Trophoblast cell (in vitro differentiated cells and primary cell): ENCODE measurements around the gene FLVCR2.

ENCODE experiments used
- DNase-seq, 2 donors: peaks; one replicate each; pipeline ENCODE4 v3.0.0-alpha.2; 2016
- H2AFZ ChIP-seq: 2 replicates; pipeline ENCODE4 v1.6.1; 2013; ENCODE audit warnings: low read length, moderate library complexity, mild to moderate bottlenecking; ENCODE audit not compliant: insufficient read depth, poor library complexity
- H2AK5ac ChIP-seq: 2 replicates; pipeline ENCODE4 v1.6.1; 2013; ENCODE audit warnings: mild to moderate bottlenecking, low read length
- H2BK120ac ChIP-seq: 2 replicates; pipeline ENCODE4 v1.6.1; 2013; ENCODE audit warnings: low read length, mild to moderate bottlenecking, moderate library complexity; ENCODE audit not compliant: insufficient read depth, poor library complexity
- H2BK12ac ChIP-seq: 2 replicates; pipeline ENCODE4 v1.6.1; 2013; ENCODE audit warnings: mild to moderate bottlenecking, low read length, moderate library complexity
- H2BK5ac ChIP-seq: 2 replicates; pipeline ENCODE4 v1.6.1; 2013; ENCODE audit warnings: low read length, low read depth, moderate library complexity, mild to moderate bottlenecking; ENCODE audit not compliant: poor library complexity
- H3K14ac ChIP-seq: 2 replicates; pipeline ENCODE4 v1.6.1; 2013; ENCODE audit warnings: mild to moderate bottlenecking, low read length
- H3K18ac ChIP-seq: 2 replicates; pipeline ENCODE4 v1.6.1; 2013; ENCODE audit warnings: mild to moderate bottlenecking, low read length
- H3K23ac ChIP-seq: 2 replicates; pipeline ENCODE4 v1.6.1; 2013; ENCODE audit warnings: low read length
- H3K27ac ChIP-seq: 2 replicates; pipeline ENCODE4 v1.5.1; 2013; ENCODE audit warnings: low read depth, mild to moderate bottlenecking, inconsistent platforms, low read length, moderate library complexity
- H3K27me3 ChIP-seq: 2 replicates; pipeline ENCODE4 v1.6.1; 2013; ENCODE audit warnings: inconsistent platforms, mild to moderate bottlenecking, low read length, moderate library complexity; ENCODE audit not compliant: insufficient read depth
- H3K36me3 ChIP-seq, 2 experiments: 1 replicate in 1 of 2; 2 replicates in 1 of 2; pipeline ENCODE4 v1.6.1; 2013; ENCODE audit warnings: low read length in 2 of 2, mild to moderate bottlenecking in 2 of 2, moderate library complexity in 1 of 2; ENCODE audit not compliant: insufficient read depth in 2 of 2, control insufficient read depth in 1 of 2
- H3K4ac ChIP-seq: 2 replicates; pipeline ENCODE4 v1.6.1; 2013; ENCODE audit warnings: low read depth, mild to moderate bottlenecking, low read length, moderate library complexity
- H3K4me1 ChIP-seq, 2 experiments: 1 replicate in 1 of 2; 2 replicates in 1 of 2; pipeline ENCODE4 v1.6.1; 2013; ENCODE audit warnings: low read length in 2 of 2, mild to moderate bottlenecking in 2 of 2, moderate library complexity in 1 of 2; ENCODE audit not compliant: insufficient read depth in 2 of 2, control insufficient read depth in 1 of 2
- H3K4me2 ChIP-seq: 2 replicates; pipeline ENCODE4 v1.6.1; 2013; ENCODE audit warnings: inconsistent platforms, mild to moderate bottlenecking, low read length, moderate library complexity
- H3K4me3 ChIP-seq: 2 replicates; pipeline ENCODE4 v1.5.1; 2013; ENCODE audit warnings: mild to moderate bottlenecking, low read depth, low read length, inconsistent platforms
- H3K79me1 ChIP-seq: one replicate; pipeline ENCODE4 v1.6.1; 2013; ENCODE audit warnings: low read length
- H3K79me2 ChIP-seq: 2 replicates; pipeline ENCODE4 v1.6.1; 2013; ENCODE audit warnings: low read length, mild to moderate bottlenecking; ENCODE audit not compliant: control insufficient read depth, insufficient read depth, poor library complexity
- H3K9ac ChIP-seq: 2 replicates; pipeline ENCODE4 v1.6.1; 2013; ENCODE audit warnings: mild to moderate bottlenecking, low read length
- H3K9me3 ChIP-seq: 2 replicates; pipeline ENCODE4 v1.6.1; 2013; ENCODE audit warnings: low read depth, mild to moderate bottlenecking, control low read depth, inconsistent platforms, low read length; ENCODE audit not compliant: insufficient read depth
- H4K12ac ChIP-seq: 2 replicates; pipeline ENCODE4 v1.6.1; 2013; ENCODE audit warnings: low read depth, mild to moderate bottlenecking, low read length, moderate library complexity
- H4K8ac ChIP-seq: 2 replicates; pipeline ENCODE4 v1.6.1; 2013; ENCODE audit warnings: low read depth, mild to moderate bottlenecking, low read length, moderate library complexity
- H4K91ac ChIP-seq: one replicate; pipeline ENCODE4 v1.6.1; 2013; ENCODE audit warnings: low read depth, mild to moderate bottlenecking, low read length, moderate library complexity
- WGBS: extraction: QIAGEN DNeasy Blood & Tissue Kit; methylation state at CpG from one replicate; pipeline ENCODE4 v1.1.7; 2013; ENCODE audit warnings: missing lambda C conversion rate; ENCODE audit not compliant: insufficient read length, insufficient coverage; ENCODE audit errors: extremely low coverage; 5-methylcytosine and 5-hydroxymethylcytosine counted together

FLVCR2 gene

DNA sequence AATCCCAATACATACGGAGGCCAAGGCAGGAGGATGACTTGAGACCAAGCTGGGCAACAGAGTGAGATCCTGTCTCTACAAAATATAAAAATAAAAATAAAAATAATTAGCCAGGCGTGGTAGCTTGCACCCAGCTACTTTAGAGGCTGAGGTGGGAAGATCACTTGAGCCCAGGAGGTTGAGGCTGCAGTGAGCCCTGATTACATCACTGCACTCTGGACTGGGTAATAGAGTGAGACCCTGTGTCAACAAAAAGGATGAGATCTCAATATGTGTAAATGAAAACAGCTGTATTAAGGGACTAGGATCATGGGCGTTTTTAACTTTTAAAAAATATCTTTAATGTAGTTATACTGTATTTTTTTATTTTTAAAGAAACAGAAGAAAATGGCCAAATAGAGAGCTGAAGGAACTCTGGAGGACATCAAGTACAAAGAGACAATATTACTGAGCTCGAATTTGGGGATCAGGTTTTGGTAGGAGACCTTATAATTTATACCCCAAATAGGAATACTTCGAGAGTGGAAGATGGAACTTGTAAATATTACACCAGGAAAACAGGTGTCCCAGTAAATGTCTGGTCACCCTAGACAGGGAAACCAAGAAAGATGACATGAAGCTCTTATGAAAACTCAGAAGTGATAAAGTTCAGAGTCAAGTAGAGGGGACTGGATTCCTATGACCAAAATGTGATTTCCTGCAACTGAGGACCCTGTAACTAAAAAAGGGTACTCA is 43.1 kb upstream of the FLVCR2 start:
- Histone ChIP-seq H3K36me3 (no peaks in the 10 kb centered on the region), H3K18ac (no peak overlapping the region), H4K8ac (no peak overlapping the region), H4K12ac (no peak overlapping the region), H3K4me3 (no peak overlapping the region), H3K23ac (no peak overlapping the region), H2BK120ac (no peak overlapping the region), H4K91ac (no peak overlapping the region), H3K4me2 (no peak overlapping the region), H3K4ac (no peak overlapping the region), H3K27ac (no peak overlapping the region), H3K14ac (no peak overlapping the region), H2AK5ac (no peak overlapping the region), H3K9ac (no peak overlapping the region), H2BK5ac (no peak overlapping the region), H3K79me2 (no peaks in the 10 kb centered on the region), H2AFZ (no peak overlapping the region), H3K79me1 (no peaks in the 10 kb centered on the region), H2BK12ac (no peak overlapping the region), H3K9me3 (no peaks in the 10 kb centered on the region), H3K27me3 (no peaks in the 10 kb centered on the region), H3K4me1 (no peaks in the 10 kb centered on the region)
- no peak for DNase-seq
- WGBS, result no CpG with 5 or more reads among the region's 5 CpGs

DNA sequence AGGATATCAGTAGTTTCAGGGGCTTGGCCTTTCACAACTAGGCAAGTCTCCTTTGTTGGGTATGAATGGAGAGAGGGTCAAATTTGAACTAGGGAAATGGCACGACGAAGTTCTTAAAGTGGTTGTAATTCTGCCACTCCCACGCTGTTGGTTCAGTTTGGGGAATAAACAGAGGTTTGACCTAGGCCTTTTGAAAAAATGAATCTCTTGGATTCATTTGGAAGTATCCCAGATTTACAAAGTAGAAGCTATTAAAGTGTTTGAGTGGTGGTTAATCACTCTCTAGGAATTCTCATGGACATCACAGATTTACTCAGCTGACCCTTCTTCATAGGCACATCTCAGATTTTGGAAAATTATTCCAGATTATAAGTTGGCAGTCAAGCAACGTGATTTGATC is 41.3 kb upstream of the FLVCR2 start:
- Histone ChIP-seq H3K4me2 (no peak overlapping the region), H2BK5ac (no peak overlapping the region), H4K12ac (no peak overlapping the region), H2AFZ (no peak overlapping the region), H3K4me3 (no peak overlapping the region), H3K9ac (no peak overlapping the region), H3K14ac (no peak overlapping the region), H3K18ac (no peak overlapping the region), H2BK120ac (no peak overlapping the region), H3K27me3 (no peaks in the 10 kb centered on the region), H3K36me3 (no peaks in the 10 kb centered on the region), H2BK12ac (no peak overlapping the region), H3K79me2 (no peaks in the 10 kb centered on the region), H2AK5ac (no peak overlapping the region), H3K79me1 (peaks cover 2% of the 10 kb centered on the region), H4K8ac (no peak overlapping the region), H3K9me3 (no peaks in the 10 kb centered on the region), H3K23ac (no peak overlapping the region), H3K4me1 (peaks cover under 1 to 2% of the 10 kb centered on the region in 2 experiments), H3K4ac (no peak overlapping the region), H3K27ac (no peak overlapping the region), H4K91ac (no peak overlapping the region)
- no peak for DNase-seq
- WGBS, result no CpG with 5 or more reads among the region's 4 CpGs

DNA sequence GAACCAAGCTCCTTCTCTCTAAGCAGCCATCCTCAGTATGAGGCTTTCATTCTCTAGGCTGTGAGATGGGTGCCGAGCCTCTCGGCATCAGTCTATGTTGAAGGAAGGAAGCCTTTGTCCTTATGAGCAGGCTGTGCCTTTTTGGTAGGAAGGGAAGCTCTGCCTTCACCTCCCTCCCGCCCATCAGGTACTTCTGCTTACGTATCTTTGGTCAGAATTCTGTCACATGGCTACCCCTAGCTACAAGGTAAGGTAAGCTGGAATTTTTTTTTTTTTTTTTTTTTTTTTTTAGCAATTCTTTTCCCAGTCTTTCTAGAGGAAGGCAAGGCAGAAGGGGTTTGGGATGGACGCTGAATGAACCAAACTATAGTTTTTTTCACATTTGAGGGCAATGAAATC is 39.3 kb upstream of the FLVCR2 start:
- no peak overlapping the region for H2AFZ ChIP-seq
- H3K36me3 ChIP-seq, result no peaks in the 10 kb centered on the region
- no peak overlapping the region for H2BK12ac ChIP-seq
- no peak overlapping the region for H4K91ac ChIP-seq
- no peaks in the 10 kb centered on the region for H3K9me3 ChIP-seq
- peaks cover 2% of the 10 kb centered on the region for H3K79me1 ChIP-seq
- no peaks in the 10 kb centered on the region for H3K79me2 ChIP-seq
- H3K4me2 ChIP-seq, result no peak overlapping the region
- no peak overlapping the region for H2BK5ac ChIP-seq
- no peak overlapping the region for H4K8ac ChIP-seq
- H3K14ac ChIP-seq, result peak overlapping the region; percentile 8
- no peak overlapping the region for H3K27ac ChIP-seq
- no peak overlapping the region for H2BK120ac ChIP-seq
- H3K4me3 ChIP-seq, result no peak overlapping the region
- H3K4ac ChIP-seq, result no peak overlapping the region
- H4K12ac ChIP-seq, result no peak overlapping the region
- H3K9ac ChIP-seq, result no peak overlapping the region
- no peak overlapping the region for H2AK5ac ChIP-seq
- H3K23ac ChIP-seq, result no peak overlapping the region
- no peaks in the 10 kb centered on the region for H3K27me3 ChIP-seq
- DNase-seq, result peak in 1 of 2 donors; percentile 48
- WGBS, result no CpG with 5 or more reads among the region's 5 CpGs
- no peak overlapping the region for H3K18ac ChIP-seq
- H3K4me1 ChIP-seq, result peaks cover 10 to 13% of the 10 kb centered on the region in 2 experiments

DNA sequence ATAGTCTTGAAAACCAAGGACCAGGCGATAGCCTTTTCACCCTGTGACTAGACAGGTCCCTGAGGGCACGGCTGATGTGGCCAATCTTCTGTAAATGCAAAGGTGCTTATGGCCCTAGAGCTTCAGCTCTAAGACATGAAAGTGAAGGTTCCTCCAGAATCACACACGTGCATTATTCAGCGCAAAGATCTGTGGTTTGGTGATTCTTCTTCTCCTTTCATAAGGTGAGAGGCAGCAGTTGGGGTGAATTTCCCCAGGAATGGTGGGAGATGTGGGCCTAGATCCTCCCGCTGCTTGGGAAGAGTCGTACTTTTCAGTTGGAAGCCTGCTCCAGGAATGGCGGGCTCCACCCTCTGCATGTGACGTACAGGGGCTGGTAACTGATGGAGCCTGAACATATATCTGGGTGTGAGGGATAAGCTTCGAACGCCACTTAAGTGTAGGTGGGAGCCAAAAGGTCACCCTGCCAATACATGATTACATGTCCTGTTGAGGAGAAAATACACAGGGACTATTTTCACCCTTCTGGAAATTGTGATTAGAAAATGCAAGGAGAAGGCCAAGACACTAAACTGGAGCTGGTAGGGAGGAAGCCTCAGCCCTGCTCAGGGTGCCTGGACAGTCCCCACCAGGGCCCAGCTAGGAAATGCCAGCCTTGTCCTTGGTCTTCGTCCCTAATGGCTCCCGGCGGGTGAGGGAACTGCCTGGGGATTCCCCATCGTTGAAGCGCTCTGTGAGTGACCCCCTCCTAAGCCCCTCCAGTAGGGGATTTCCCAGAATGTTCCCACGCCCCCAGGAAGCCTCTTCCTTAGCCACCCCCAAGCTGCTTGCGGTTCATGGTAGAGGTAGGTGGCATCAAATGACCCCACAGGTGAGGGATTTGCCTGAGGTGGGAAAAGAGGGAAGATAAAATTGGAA is 38.6 kb upstream of the FLVCR2 start:
- Histone ChIP-seq H4K12ac (no peak overlapping the region), H3K4me2 (no peak overlapping the region), H4K8ac (no peak overlapping the region), H3K27me3 (no peaks in the 10 kb centered on the region), H2AFZ (no peak overlapping the region), H2AK5ac (no peak overlapping the region), H4K91ac (peak overlapping the region; percentile 9), H3K36me3 (no peaks in the 10 kb centered on the region), H3K18ac (no peak overlapping the region), H3K4me3 (no peak overlapping the region), H3K79me1 (peaks cover 2% of the 10 kb centered on the region), H3K27ac (no peak overlapping the region), H3K79me2 (no peaks in the 10 kb centered on the region), H2BK120ac (peak overlapping the region; percentile 48), H3K9me3 (no peaks in the 10 kb centered on the region), H3K4me1 (peaks cover 10 to 13% of the 10 kb centered on the region in 2 experiments), H3K4ac (no peak overlapping the region), H2BK12ac (peak overlapping the region; percentile 26), H3K14ac (peak overlapping the region; percentile 16), H2BK5ac (no peak overlapping the region), H3K9ac (no peak overlapping the region), H3K23ac (no peak overlapping the region)
- WGBS, result no CpG with 5 or more reads among the region's 17 CpGs
- DNase-seq, result peak in 1 of 2 donors; percentile 47
